GM04504 (cell line): Measurements from ENCODE around the gene RNF217.
"Not testable (repeated sequence)": the region's sequence is repeated elsewhere in the genome, so short reads cannot be mapped to it uniquely, and the experiment has no call there.

Experiments
- DNase-seq: peaks from one replicate; pipeline ENCODE4 v3.0.0-alpha.2; 2012; ENCODE audit warnings: low read depth

The RNF217 gene

DNA sequence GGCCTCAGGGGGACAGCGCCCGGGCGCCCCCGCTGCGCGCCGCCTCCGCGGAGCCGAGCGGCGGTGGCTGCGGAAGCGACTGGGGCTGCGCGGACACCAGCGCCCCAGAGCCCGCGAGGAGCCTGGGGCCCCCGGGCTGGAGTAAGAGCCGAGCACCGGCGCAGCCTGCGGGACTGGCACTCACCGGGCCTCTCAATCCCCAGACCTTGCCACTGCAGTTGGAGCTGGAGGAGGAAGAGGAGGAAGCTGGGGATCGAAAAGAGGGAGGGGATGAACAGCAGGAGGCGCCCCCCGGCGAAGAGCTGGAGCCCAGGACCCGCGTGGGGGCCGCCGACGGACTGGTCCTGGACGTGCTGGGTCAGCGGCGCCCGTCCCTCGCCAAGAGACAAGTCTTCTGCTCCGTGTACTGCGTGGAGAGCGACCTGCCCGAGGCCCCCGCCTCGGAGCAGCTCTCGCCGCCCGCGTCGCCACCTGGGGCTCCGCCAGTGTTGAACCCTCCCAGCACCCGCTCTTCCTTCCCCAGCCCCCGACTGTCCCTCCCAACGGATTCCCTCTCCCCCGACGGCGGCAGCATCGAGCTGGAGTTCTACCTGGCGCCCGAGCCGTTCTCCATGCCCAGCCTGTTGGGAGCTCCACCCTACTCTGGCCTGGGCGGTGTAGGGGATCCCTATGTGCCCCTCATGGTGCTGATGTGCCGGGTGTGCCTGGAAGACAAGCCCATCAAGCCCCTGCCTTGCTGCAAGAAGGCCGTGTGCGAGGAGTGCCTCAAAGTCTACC, 590 bp downstream of the RNF217 start:
- no peak for DNase-seq

DNA sequence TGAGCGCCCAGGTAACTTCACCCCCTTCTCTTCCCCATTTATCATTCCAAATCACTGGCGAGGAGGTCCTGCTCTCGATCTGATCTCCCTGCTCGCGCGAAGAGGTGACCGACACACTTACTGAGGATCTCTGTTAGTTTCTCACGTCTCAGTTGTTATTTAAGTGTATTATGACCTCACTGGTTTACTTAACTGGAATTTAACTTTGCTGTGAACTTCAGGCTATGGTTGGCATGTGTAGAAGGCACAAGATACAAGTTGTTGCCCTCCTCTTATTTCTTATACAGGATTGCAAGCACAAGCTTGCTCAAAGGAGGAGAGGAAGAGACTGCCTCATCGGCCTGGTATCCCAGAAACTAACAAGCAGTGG, 1.2 kb downstream of the RNF217 start:
- DNase-seq: no peak

DNA sequence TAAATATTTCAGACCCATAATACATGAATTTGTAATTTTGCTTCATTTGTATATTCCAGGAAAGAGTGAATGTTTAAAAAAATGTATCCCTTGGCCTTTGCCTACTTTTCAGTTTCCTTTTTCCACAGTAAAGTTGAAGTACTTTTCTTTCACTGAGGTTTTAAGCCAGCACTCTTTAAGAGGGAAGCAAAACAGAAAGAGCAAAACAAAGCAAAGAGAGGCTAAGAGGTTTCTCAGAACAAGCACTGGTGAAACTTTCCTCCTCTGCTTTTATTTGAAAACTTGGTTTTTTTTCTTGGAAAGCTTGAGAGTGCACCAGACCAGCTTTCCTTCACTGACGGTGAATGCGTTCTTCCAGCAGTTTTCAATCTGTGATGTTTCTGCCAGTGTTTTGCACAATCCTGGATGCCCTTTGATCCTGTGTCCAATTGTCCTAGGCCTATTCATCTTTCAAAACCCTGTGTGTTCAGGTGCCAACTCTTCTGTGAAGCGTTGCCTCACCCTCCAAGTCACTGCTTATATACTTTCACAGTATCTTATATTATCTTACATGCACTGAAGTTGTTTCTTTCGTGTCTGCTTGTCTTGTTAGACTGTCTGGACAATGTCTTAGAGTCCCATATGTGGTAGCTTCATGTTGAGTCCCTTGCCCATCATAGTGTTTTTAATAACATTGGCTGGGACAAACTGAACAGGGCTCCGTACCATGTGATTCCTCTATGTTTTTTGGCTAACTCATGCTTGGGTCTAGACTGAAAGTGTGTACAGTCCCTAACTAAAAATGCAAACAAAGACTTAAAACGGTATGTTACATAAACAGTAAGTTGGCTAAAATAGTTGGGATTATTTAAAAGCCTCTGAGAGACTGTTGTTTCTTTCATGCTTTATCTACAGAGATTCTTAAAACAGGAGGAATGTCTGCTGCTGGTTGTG, 1.9 kb downstream of the RNF217 start:
- DNase-seq: no peak

DNA sequence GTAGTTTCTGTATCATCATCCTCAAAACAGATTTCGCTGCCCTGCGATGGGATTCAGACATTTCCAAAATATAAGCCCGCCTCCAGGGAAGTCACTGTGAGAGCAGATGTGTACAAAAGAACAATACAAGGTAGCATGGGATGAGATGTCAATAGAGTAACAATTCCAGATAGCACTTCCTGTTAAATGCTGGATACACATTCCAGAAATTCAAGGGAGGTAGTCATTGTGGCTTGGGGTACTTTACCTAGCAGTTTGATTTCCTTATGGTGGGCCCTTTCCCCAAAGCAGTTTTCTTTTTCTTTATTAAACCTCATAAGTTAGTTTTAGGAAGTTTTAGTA, 2.5 kb downstream of the RNF217 start:
- no peak for DNase-seq

DNA sequence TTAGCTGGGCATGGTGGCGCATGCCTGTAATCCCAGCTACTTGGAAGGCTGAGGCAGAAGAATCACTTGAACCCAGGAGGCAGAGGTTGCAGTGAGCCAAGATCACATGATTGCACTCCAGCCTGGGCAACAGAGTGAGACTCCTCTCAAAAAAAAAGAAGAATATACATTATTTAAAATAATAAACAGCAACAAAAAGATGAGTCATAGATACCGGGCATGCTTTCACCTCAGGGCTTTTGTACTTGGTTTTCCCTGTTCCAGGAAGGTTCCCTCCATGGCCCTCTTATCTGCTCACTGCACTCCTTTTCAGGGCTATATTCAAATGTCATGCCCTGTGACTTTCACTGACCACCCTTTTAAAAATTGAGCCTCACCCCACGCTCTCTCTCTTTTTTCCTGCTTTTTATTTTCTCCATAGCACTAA, 3.2 kb downstream of the RNF217 start:
- not testable (repeated sequence) for DNase-seq

DNA sequence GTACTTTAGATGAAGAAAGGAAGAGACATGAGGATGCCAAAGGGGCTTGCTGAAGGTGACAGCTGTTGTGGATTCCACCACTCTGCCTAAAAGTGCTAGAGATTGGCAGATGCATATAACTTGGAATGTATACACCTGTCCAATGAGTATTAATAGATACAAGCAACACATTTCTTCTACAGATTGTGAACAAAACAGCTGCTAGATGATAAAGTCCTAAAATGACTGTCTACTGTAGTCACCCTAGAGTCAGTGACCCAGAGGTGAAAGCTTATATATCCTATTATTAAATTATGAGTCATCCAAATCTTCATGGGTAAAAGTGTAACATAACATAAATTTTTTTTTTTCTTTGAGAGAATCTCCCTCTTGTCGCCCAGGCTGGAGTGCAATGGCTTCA, 5.2 kb downstream of the RNF217 start:
- no peak for DNase-seq

DNA sequence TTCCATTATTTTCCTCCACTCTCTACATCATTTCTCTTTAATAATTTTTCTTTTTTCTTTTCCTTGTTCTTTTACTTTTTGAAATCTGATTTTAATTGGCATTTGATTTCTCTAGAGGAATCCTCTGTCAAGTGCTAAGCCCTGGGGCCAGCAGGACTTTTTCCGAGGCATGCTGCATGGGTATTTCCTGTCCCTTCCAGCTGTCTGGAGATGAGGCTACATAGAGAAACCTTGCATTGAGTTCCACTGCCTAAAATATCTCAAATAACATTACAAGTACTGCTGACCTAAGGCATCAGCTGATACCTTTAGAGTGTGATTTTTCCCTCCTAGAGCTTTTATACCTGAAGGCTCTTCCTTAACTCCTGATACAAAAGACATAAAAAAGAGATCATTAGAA, 6.2 kb downstream of the RNF217 start:
- no peak for DNase-seq

DNA sequence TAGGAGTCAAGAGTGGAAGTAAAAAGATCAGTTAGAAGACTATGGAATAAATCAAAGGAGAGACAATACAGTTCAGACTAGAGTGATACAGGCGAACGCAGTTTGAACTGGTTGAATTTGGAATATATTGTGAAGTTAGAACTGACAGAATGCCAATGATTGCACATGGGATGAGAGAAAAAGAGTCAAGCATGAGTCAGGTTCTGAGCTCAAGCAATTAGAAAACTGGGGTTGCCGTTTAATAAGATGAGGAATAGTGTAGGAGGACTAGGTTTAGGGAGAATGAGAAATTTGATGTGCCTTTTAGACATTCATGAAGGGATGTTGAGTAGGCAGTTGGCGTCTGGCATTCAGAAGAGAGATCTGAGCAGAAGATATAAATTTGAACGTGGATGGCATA, 8.0 kb downstream of the RNF217 start:
- DNase-seq: no peak

DNA sequence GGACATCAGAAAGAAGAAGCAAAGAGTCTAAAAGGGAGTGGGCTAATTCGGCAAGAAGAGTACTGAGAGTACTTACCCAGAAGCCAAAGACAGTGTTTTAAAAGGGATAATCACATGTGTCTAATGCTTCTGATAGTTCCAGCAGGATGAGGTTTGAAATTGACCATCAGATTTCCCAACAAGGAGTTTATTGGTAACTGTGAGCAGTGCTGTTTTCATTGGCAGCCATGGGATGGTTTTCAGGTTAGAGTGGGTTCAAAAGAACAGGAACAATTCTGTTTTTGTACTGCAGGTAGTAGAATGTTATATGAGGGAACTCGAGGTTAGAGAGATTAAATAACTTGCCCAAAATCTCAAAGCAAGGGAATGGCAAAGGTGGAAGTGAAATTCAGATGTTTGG, 8.5 kb downstream of the RNF217 start:
- DNase-seq: no peak

DNA sequence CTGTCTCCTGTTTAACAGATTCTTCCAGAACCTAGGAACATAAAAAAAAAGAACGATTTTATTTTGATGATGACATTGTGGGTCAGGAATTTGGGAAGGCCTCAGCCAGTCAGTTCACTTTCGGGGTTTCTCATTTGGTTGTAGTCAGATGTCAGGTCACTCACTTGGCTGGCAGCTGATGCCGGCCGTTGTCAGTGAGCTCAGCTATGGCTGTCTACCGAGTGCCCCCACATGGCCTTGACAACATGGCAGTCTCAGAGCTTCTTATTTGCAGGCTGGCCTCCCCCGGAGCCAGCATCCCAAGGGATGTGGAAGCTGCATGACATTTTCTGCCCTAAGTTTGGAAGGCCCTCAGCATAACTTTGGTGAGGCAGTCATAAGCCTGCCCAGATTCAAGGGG, 11.5 kb downstream of the RNF217 start:
- DNase-seq: no peak

DNA sequence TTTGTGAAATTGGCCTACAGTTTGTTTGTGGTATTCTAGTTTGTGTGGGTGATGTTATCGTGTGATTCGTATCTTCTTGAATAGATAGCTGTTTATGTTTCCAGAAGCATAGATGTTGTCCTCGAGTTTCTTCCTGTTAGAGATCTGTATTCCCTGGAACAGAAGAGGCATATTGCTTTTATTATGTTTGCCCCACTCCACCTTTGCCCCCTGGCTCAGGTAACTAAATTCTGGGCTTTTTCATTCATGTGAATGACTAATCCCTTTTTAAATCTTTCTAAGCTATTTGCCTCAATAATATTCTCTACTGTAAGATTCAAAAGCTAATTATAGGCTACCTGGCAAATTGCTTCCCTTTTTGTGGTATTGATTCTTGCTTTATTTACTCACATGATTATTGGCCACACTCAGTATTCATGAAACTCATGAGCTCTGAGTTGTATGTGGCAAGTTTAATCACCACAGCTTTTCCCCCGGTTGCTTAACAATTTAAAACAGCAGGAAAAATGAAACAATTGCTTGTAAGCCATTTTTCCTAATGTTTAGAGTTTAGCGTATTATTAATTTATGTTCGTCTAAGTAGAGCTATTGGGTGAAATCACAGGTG, 12.6 kb downstream of the RNF217 start:
- DNase-seq: no peak

DNA sequence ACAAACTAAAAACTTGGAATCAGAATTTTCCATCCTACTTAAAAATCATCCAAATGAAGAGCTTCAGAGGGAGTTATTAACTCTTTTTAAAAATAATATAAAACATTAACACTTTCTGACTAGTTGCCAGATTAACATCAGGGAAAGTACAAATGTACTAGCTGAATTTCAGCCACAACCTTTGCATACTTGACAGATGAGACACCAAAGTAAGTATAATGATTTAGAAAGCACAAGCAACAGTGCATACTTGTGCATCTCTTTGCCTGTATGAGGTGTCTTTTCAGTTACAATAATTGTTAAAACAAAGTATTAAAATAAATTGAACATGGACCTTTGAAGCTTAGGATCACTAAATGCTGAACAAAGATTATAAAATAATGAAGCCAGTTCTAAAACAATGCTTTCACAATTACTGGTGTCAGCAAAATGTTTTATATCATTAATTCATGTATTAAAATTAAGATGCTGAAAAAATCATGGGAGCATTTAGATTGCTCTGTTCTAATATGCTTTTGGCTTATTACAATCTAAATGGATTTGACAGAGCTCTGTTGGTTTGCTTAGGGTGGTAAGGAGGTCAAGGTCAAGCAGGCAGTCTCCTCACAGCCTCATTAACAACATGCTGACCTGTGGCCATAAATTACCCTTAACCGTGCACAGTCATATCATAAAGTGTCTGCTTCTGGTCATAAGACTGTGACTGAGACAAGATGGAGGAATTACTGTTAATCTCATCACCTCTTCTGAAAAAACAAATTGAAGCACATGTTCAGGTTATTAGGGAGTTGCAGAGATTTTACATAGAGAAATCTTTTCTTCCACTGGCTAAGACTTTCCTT, 15.1 kb downstream of the RNF217 start:
- no peak for DNase-seq

DNA sequence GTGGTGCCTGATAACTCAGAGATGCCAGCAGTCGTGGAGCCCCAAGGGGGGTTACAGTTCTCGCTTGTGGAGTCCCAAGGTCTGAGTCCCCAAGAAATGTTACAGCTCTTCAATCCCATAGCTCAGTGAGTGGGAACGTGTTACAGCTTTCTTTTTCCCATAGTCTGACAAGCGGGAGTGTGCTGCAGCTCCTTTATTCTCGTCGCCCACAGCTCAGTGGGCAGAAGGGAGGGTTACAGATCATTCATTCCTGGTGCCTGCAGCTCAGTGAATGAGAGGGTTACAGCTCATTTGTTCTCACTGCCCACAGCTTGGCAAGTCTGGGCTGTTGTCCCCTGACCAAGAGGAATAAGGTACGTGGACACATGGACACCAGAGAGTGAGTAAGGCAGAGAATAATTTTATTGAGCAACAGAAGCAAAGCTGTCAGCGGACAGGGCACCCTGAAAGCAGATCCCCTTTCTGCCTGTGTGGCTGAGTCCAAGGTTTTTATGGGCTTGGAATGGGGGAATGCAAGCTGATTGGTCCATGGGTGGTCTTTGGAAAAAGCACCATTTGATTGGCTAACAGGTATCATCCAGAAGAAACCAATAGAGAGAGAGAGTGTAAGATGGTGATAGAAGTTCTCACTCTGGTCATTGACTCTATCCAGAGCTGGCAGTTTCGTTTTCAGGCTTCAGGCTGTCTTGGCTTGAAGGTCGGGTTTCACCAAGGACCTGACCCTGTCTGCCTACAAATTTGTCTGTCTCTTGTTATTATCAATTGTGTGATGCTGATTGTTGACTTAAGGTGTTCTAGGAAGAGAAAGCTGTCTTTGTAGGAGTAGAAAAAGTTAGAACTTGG, 16.4 kb downstream of the RNF217 start:
- DNase-seq: no peak

DNA sequence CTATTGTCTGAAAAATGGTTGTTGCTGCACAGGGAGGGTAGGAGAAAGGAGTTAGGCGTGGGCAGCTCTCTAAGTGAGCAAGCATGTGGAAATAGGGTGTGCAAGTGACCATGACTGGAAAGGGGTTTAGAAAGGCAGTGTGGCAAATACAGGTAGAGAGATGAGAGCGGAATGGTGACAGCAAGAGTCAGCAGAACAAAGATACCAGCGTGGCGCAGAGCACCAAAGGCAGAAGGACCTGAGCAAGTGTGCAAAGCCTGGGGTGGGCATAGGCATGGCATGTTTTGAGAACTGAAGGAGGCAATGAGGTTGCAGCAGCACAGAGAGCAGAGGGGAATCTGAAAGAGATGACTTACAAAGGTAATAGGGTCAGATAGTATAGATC, 17.0 kb downstream of the RNF217 start:
- no peak for DNase-seq

DNA sequence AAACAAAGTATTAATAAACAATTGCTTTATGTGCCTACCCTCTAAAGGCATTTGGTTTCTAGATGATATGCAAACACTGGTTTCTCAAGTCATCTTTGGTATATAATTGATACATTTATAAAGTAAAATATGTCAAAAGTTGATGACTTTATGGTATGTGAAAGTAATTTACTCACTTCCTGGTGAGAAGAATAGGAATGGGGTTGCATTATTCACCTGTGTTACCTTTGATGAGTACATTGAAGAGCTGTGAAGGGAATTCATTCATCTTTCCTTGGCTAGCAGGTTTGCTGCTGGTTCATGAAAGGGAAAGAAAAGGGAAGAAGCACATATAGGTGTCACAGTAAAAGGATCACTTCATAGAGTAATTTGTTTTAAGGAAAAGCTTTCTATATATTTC, 20.4 kb downstream of the RNF217 start:
- DNase-seq: no peak

DNA sequence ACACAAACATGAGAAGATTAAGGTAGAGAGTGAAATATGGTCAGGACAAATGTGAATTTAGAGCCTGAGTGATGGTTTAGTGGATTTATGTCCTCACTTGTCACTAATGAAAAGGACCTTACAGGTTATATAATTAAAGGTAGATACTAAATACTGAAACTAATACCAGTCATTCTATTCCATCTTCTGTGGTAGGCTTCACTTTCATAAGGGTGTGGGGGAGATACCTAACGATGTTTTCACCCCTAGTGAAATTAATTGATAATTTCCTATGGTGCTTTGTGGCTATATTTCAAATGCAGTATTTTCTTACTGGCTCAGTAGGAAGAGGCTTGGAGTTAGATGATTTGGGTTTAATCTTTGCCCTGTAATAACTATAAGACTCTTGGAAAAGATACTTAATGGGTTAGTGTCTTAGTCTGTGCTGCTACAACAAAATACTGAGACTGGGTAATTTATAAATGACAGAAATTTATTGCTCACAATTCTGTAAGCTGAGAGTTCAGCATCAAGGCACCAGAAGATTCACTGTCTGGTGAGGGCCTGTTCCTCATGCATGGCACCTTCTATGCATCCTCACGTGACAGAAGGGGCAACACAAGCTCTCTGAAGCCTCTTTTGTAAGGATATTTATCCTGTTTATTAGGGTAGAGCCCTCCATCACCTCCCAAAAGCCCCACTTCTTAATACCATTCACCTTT, 21.3 kb downstream of the RNF217 start:
- no peak for DNase-seq

DNA sequence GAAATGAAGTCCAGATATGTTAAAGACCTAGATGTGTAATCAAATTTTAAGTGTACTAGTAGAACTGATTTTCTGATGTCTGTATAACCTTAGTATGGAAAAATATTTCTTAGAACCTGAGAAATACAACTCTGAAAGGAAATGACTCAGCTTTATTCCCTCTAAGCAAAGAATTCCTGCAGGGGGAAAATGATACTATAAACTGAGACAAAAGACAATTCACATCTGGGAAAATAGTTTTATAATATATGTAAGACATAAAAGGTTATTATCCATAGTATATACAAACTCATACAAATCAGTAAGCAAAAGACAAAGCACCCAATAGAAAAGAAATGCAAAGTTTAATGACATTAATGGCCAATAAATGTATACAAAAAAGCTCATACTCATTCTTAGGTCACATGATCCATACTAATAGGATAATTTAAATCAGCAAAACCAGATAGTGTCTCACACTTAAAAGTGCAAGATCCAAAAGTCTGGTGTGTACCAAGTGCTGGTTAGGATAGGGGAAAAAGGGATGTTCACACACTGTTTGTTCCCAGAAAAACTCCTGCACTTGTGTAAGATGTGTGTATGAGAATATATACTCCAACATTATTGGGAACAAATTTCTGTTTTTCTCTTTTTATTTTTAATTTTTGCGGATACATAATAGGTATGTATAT, 22.6 kb downstream of the RNF217 start:
- DNase-seq: no peak

DNA sequence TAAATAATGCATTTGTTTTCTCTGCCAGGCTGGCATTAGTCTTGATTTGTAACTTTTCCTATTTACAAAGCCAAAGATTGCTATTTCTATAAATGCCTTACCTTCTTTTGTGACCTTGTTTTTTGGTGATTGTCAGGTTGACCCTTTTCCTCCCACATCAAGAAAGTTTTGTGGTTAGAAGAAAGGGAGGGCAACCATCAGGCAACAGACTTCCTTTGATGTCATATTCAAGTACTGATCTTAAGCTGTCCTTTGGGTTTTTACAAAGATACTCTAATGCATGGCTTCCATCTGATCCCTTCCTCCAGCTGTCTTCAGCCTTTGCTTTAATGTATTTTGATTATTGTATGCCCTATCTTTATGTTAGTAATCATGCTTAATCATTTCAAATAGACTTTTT, 23.9 kb downstream of the RNF217 start:
- DNase-seq: no peak

DNA sequence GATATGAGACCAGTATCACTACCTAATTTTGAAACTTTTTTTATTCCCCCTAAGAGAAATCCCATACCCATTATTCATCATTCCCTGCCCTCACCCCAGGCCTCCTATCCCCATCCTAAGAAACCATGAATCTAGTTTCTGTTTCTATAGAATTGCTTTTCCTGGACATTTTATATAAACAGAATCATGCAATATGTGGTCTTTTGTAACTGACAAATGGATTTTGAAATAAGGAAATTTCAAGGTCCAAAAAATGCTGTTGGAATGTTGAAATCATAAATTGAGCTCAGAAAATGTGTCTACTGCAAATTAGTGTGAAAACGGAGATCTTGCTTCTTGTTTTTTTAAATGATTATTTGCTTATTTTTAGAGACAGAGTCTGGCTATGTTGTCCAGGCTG, 25.1 kb downstream of the RNF217 start:
- DNase-seq: no peak

DNA sequence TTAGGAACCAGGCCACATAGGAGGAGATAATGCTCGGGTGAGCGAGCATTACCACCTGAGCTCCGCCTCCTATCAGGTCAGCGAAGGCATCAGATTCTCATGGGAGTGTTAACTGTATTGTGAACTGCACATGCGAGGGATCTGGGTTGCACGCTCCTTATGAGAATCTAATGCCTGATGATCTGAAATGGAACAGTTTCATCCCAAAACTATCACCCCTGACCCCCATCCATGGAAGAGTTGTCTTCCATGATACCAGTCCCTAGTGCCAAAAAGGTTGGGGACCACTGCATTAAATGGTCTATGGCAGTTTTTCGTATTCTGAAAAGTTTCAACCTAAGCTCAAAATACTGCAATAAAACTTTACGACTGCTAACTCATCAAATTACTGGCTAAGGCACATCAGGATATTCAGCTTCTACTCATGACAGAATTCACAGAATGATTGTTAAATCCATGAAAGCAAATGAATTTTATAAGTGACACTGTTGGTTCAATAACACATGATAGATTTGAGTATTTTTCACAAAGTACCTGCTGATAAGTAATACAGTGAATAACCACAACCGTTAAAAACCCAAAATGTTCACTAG, 25.9 kb downstream of the RNF217 start:
- no peak for DNase-seq
